Body of pancreas (tissue), 4 donors: ENCODE measurements around the gene ASB8.

ENCODE experiments used
- CTCF ChIP-seq, 7 experiments: fragments of 450-650 bp in 4 of 7; fragments of 200-600 bp in 3 of 7; sonication (generic) in 3 of 7; IDR thresholded peaks; one replicate each; pipeline ENCODE4 v1.5.1; 2016 to 2019; ENCODE audit warnings: antibody characterized with exemption in 7 of 7
- POLR2A ChIP-seq, 3 donors: fragments of 450-650 bp; IDR thresholded peaks; one replicate each; pipeline ENCODE4 v1.6.1; 2016; ENCODE audit warnings: antibody characterized with exemption in 3 of 3, mild to moderate bottlenecking in 2 of 3

- TF ChIP-seq POLR2A (IDR thresholded peaks at IDR 0.05) (no peak), CTCF (IDR thresholded peaks at IDR 0.05) (no peak)
Measured at GRCh38 chr12:48118284-48118871, 38.9 kb downstream of the ASB8 start.
